ENCODE results near the gene PHLPP1. TPM values are rescaled to one million over a fixed set of nuclear protein-coding genes. Genes with fewer than 3 reads are reported as not detected.

PHLPP1 gene
- total and polyA plus RNA-seq, 2 of the 13 experiments (the other 11 are each of a cell fraction or from before 2014, with no cell fraction given) = 9.8 to 18.5 TPM

- intact Hi-C loops (cut with micrococcal nuclease; ENCODE audit: unreplicated experiment) (loop anchor here (5.0 kb wide), 1 partner anchor 298 kb away; no protein-coding TSS in a partner anchor), in situ Hi-C loops (cut with HindIII; ENCODE audit: extremely low pct_ligation_motif_present, low pct_unique_long_range_greater_than_20kb) (no loop called here)
- TF ChIP-seq, protein P1, sequence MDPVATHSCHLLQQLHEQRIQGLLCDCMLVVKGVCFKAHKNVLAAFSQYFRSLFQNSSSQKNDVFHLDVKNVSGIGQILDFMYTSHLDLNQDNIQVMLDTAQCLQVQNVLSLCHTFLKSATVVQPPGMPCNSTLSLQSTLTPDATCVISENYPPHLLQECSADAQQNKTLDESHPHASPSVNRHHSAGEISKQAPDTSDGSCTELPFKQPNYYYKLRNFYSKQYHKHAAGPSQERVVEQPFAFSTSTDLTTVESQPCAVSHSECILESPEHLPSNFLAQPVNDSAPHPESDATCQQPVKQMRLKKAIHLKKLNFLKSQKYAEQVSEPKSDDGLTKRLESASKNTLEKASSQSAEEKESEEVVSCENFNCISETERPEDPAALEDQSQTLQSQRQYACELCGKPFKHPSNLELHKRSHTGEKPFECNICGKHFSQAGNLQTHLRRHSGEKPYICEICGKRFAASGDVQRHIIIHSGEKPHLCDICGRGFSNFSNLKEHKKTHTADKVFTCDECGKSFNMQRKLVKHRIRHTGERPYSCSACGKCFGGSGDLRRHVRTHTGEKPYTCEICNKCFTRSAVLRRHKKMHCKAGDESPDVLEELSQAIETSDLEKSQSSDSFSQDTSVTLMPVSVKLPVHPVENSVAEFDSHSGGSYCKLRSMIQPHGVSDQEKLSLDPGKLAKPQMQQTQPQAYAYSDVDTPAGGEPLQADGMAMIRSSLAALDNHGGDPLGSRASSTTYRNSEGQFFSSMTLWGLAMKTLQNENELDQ (CRISPR knock-in tag; IDR thresholded peaks at IDR 0.05; ENCODE audit: borderline replicate concordance) = no peak
- TF ChIP-seq ZNF274 (CRISPR knock-in tag; IDR thresholded peaks at IDR 0.05) (no peak), ZNF207 (IDR thresholded peaks at IDR 0.05; ENCODE audit: borderline replicate concordance) (no peak), ZNF354B (CRISPR knock-in tag; IDR thresholded peaks at IDR 0.05) (no peak), ZNF281 (CRISPR knock-in tag; IDR thresholded peaks at IDR 0.05; ENCODE audit: borderline replicate concordance) (no peak), SNAPC2 (CRISPR knock-in tag; IDR thresholded peaks at IDR 0.05) (no peak)
- DNase-seq (ENCODE audit: low spot score) = no peak
- Histone ChIP-seq H3K79me2 (ENCODE audit: insufficient read depth, low read length) (peaks cover 6% of the 10 kb centered on the region), H3K4me2 (ENCODE audit: low read depth, low read length) (no peak overlapping the region), H3K27me3 (ENCODE audit: control insufficient read depth in 1 of 2, insufficient read depth in 2 of 2, low read length in 2 of 2) (no peaks in the 10 kb centered on the region), H2AFZ (ENCODE audit: low read length) (no peak overlapping the region), H3K4me1 (ENCODE audit: insufficient read depth, low read length) (no peaks in the 10 kb centered on the region), H3K9ac (ENCODE audit: insufficient read depth, low read depth, low read length) (no peak overlapping the region), H3K4me3 (replicated peaks in 1 of 3; ENCODE audit: insufficient read depth in 1 of 3, low read depth in 2 of 3, low read length in 3 of 3) (no peak overlapping the region), H3K27ac (ENCODE audit: extremely low read length, insufficient read depth, low read length) (no peak overlapping the region), H3K9me3 (ENCODE audit: low read length) (no peaks in the 10 kb centered on the region), H3K36me3 (replicated peaks in 1 of 2; ENCODE audit: control insufficient read depth in 1 of 2, insufficient read depth in 2 of 2, low read length in 2 of 2) (0 out of 5 replicates have a peak, but pooled peaks cover 0 to 5% of the 10 kb centered on the region in 2 experiments), H4K20me1 (ENCODE audit: insufficient read depth, low read length) (no peaks in the 10 kb centered on the region)
- ChIA-PET POLR2A (no interaction called here), CTCF (ENCODE audit: low intra/inter-chr PET ratio, low total read pairs) (no interaction called here)
- BruUV-seq (replicated peaks) = no TSS peak
- WGBS (ENCODE audit: low lambda C conversion rate) = 99% methylated on average over 6 of the region's 6 CpGs
- no peak for ATAC-seq
- FAIRE-seq = no peak
Measured at GRCh38 chr18:62883937-62884735, 168.8 kb downstream of the PHLPP1 start.
